WERI-Rb-1 (cell line): ENCODE measurements around the gene MINK1.

Source experiments
- DNase-seq: peaks from one replicate; pipeline ENCODE4 v3.0.0-alpha.2; 2020
- H3K27ac ChIP-seq: fragments of 250-450 bp; sonication (Bioruptor Pico); 2 replicates; pipeline ENCODE4 v1.5.1; 2020; ENCODE audit warnings: mild to moderate bottlenecking, moderate library complexity
- H3K27me3 ChIP-seq: fragments of 250-450 bp; sonication (Bioruptor Pico); 2 replicates; pipeline ENCODE4 v1.5.1; 2021; ENCODE audit warnings: mild to moderate bottlenecking, low read depth, moderate library complexity; ENCODE audit not compliant: insufficient read depth, severe bottlenecking
- H3K36me3 ChIP-seq: fragments of 250-450 bp; sonication (Bioruptor Pico); 2 replicates; pipeline ENCODE4 v1.5.1; 2020; ENCODE audit warnings: mild to moderate bottlenecking, moderate library complexity
- H3K4me3 ChIP-seq: 2 replicates; pipeline ENCODE4 v1.5.1; 2011; ENCODE audit warnings: low read depth, mild to moderate bottlenecking, control low read depth, low read length
- H3K9me3 ChIP-seq: fragments of 250-450 bp; sonication (Bioruptor Pico); 2 replicates; pipeline ENCODE4 v1.5.1; 2021; ENCODE audit warnings: mild to moderate bottlenecking, moderate library complexity; ENCODE audit not compliant: severe bottlenecking
- TF ChIP-seq, protein P1 (sequence below): IDR thresholded peaks from 2 replicates; pipeline ENCODE4 v1.5.1; 2011; ENCODE audit warnings: low read depth, mild to moderate bottlenecking, control low read depth, inconsistent platforms, low read length

Gene MINK1

DNA sequence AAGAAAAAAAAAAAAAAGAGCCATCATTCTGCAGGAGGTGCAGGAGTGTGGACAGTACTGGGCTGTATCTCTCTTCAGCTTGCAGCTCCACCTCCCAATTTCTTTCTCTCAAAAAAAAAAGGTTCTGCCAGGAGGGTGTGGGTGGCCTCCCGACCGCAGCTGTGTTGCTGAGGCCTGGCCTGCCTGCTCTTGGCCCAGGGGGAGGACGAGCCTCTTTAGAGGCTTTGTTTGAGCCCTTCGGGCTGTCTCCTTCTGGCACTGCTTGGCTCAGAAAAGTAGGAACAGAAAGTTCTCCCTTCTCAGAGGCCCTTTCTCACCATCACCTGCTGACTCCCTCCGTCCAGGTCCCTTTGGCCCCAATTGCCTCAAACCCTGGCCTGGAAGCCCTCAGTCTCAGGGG is 43.9 kb downstream of the MINK1 start:
- Histone ChIP-seq H3K36me3 (peaks cover 70% of the 10 kb centered on the region), H3K27ac (no peak overlapping the region), H3K4me3 (no peak overlapping the region), H3K27me3 (no peaks in the 10 kb centered on the region), H3K9me3 (no peaks in the 10 kb centered on the region)
- TF ChIP-seq, protein P1, sequence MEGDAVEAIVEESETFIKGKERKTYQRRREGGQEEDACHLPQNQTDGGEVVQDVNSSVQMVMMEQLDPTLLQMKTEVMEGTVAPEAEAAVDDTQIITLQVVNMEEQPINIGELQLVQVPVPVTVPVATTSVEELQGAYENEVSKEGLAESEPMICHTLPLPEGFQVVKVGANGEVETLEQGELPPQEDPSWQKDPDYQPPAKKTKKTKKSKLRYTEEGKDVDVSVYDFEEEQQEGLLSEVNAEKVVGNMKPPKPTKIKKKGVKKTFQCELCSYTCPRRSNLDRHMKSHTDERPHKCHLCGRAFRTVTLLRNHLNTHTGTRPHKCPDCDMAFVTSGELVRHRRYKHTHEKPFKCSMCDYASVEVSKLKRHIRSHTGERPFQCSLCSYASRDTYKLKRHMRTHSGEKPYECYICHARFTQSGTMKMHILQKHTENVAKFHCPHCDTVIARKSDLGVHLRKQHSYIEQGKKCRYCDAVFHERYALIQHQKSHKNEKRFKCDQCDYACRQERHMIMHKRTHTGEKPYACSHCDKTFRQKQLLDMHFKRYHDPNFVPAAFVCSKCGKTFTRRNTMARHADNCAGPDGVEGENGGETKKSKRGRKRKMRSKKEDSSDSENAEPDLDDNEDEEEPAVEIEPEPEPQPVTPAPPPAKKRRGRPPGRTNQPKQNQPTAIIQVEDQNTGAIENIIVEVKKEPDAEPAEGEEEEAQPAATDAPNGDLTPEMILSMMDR: no peak
- DNase-seq: no peak

DNA sequence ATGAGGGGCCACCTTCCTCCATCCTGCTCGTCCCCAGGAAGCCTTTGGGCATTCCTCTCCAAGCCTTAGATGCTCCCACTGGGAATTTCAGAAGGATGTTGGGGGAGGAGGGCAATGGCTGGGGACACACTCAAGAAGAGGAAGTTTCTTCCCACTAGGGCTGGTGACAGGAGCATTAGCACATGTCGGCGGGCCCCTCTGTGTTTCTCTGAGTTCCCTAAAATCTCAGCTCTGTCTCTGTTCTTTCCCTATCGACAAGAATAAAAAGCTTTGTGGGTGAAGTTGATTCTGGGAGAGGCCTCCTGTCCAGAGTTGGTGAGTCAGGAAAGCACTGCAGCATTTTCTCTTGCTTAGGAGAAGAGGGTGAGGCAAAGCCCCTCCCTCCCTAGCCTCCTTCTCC is 46.5 kb downstream of the MINK1 start:
- Histone ChIP-seq H3K27ac (peak overlapping the region; percentile 24), H3K36me3 (peaks cover 71% of the 10 kb centered on the region), H3K27me3 (no peaks in the 10 kb centered on the region), H3K9me3 (no peaks in the 10 kb centered on the region), H3K4me3 (no peak overlapping the region)
- DNase-seq: no peak
- TF ChIP-seq, protein P1: no peak

DNA sequence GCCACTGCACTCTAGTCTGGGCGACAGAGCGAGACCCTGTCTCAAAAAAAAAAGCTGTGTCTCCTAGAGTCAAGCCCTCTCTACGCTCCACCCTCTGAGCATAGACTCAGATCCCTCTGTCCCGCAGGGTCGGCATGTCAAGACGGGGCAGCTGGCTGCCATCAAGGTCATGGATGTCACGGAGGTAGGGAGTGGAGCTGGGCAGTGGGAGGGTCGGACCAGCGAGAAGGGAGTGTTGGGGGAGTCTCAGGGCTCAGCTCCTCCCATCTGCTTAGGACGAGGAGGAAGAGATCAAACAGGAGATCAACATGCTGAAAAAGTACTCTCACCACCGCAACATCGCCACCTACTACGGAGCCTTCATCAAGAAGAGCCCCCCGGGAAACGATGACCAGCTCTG is 47.7 kb downstream of the MINK1 start:
- H3K27me3 ChIP-seq: no peaks in the 10 kb centered on the region
- TF ChIP-seq, protein P1: no peak

DNA sequence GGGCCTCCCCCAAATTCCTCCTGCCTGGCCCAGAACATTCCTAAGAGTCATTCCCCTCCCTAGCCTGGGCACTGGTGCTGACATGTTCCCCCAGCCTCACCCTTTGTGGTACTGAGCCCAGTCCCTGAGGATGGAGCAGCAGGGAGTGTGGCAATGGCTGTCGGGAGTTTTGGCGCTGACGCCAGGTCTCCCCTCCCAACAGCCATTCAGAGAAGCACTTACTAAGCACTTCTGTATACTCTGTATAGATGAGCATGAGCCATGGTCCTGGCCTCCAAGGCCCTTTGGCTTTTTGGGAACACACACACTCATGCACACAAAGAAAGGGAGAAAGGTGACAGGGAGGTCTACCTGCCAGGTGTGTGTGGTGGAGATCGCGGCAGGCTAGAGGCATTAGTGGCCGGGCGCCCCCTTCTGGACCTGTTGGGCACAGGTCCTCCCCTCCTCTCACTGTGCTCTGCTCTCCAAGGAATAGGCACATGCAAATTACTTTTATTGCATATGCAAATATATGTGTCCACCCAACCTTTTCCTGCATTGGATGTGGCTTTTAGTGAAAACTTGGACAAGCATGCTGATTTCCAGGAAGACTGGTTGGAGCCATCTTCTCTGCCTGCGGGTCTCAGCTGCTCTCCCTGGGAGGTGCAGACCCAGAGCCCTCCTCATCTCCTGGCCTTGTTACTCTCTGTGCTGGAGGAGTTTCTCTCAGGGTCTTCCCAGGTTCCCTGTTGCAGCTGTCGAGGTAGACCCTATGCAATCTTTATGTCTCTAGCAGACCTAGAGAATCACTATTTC is 48.8 kb downstream of the MINK1 start:
- TF ChIP-seq, protein P1: peak; percentile 94
- Histone ChIP-seq H3K4me3 (no peak overlapping the region), H3K36me3 (peaks cover 76% of the 10 kb centered on the region), H3K27me3 (no peaks in the 10 kb centered on the region), H3K9me3 (no peaks in the 10 kb centered on the region), H3K27ac (no peak overlapping the region)
- DNase-seq: peak; percentile 71

More for the DNA sequence above, 47.7 kb downstream of the MINK1 start:
- no peaks in the 10 kb centered on the region for H3K9me3 ChIP-seq
- no peak overlapping the region; the same call in 1 of the 2 replicates for H3K27ac ChIP-seq
- H3K4me3 ChIP-seq: no peak overlapping the region
- peaks cover 72% of the 10 kb centered on the region for H3K36me3 ChIP-seq
- no peak for DNase-seq

DNA sequence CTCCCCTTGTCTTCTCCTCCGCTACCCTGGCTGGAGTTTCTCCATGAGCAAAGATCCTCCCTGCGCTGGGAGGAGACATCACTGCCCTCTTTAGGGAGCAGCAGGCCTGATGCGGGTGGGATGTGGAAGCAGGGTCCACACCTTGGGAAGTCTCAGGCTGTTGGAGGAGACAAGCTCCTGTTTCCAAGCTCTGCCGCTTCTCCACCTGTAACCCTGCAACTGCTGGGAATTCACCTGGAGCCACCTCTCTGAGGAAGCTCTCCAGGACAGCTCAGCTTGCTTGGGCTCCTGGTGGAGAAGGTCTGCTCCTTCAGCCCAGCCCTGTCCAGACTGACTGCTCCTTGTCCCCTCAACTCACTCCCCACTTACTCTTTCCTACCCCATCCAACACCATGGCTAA is 51.3 kb downstream of the MINK1 start:
- DNase-seq: no peak
- H3K36me3 ChIP-seq: peaks cover 83% of the 10 kb centered on the region
- TF ChIP-seq, protein P1: no peak
- H3K27ac ChIP-seq: no peak overlapping the region
- H3K27me3 ChIP-seq: no peaks in the 10 kb centered on the region
- no peak overlapping the region for H3K4me3 ChIP-seq
- no peaks in the 10 kb centered on the region for H3K9me3 ChIP-seq

- no peaks in the 10 kb centered on the region for H3K9me3 ChIP-seq
- TF ChIP-seq, protein P1: no peak
- no peak overlapping the region for H3K27ac ChIP-seq
- no peak for DNase-seq
- no peak overlapping the region for H3K4me3 ChIP-seq
- H3K36me3 ChIP-seq: peaks cover 84% of the 10 kb centered on the region
- H3K27me3 ChIP-seq: no peaks in the 10 kb centered on the region
Measured at GRCh38 chr17:4886830-4887229, 53.7 kb downstream of the MINK1 start.
